Ishikawa (cell line): ENCODE measurements around the gene OGN.

Source experiments
- CEBPB ChIP-seq: IDR thresholded peaks from 2 replicates; pipeline ENCODE4 v1.6.1; 2012
- CREB1 ChIP-seq: IDR thresholded peaks from 2 replicates; pipeline ENCODE4 v1.6.1; 2012; ENCODE audit warnings: low read depth
- EGR1 ChIP-seq: IDR thresholded peaks from 2 replicates; pipeline ENCODE4 v1.6.1; 2012
- EP300 ChIP-seq: IDR thresholded peaks from 2 replicates; pipeline ENCODE4 v1.6.1; 2012; ENCODE audit warnings: borderline replicate concordance
- FOXM1 ChIP-seq: IDR thresholded peaks from 2 replicates; pipeline ENCODE4 v1.6.1; 2012; ENCODE audit warnings: low read depth, borderline replicate concordance
- NFIC ChIP-seq: IDR thresholded peaks from 2 replicates; pipeline ENCODE4 v1.6.1; 2012
- RAD21 ChIP-seq: IDR thresholded peaks from 2 replicates; pipeline ENCODE4 v1.6.1; 2012; ENCODE audit warnings: low read depth
- TAF1 ChIP-seq: IDR thresholded peaks from 2 replicates; pipeline ENCODE4 v1.6.1; 2012; ENCODE audit warnings: low read depth, mild to moderate bottlenecking
- TCF12 ChIP-seq: IDR thresholded peaks from 2 replicates; pipeline ENCODE4 v1.6.1; 2012; ENCODE audit warnings: low read depth
- TEAD4 ChIP-seq: IDR thresholded peaks from 2 replicates; pipeline ENCODE4 v1.6.1; 2012
- YY1 ChIP-seq: IDR thresholded peaks from 2 replicates; pipeline ENCODE4 v1.6.1; 2012; ENCODE audit warnings: low read depth
- ZBTB7A ChIP-seq: IDR thresholded peaks from 2 replicates; pipeline ENCODE4 v1.6.1; 2012; ENCODE audit warnings: low read depth
- TF ChIP-seq, protein P1 (sequence below): IDR thresholded peaks from 2 replicates; pipeline ENCODE4 v1.6.1; 2012
- TF ChIP-seq, protein P2 (sequence below): IDR thresholded peaks from 2 replicates; pipeline ENCODE4 v1.6.1; 2012; ENCODE audit warnings: low read depth, mild to moderate bottlenecking
- TF ChIP-seq, protein P3 (sequence below): IDR thresholded peaks from 2 replicates; pipeline ENCODE4 v1.6.1; 2012

Gene OGN

DNA sequence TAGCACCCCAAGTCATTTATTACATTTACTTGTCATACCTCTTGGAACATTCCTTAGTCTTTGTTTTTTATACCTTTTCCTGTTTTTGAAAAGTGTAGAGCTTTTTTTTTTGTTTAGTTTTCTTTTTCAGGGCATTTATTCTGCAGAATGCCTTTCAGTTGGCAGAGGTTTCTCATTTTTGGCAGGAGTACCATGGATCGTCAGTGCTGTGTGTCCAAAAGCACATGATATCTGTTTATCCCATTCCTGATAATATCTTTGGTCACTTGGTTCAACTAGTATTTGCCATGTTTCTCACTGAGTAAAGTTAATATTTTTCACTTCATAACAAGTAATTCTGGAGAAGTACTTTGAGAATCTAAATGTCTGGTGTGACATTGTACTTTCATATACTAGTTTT is 10.7 kb downstream of the OGN start:
- TF ChIP-seq EGR1, result no peak
- no peak for TF ChIP-seq FOXM1
- no peak for TF ChIP-seq EP300
- TF ChIP-seq NFIC, result no peak
- TF ChIP-seq, protein P1, sequence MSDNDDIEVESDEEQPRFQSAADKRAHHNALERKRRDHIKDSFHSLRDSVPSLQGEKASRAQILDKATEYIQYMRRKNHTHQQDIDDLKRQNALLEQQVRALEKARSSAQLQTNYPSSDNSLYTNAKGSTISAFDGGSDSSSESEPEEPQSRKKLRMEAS, result no peak
- TF ChIP-seq, protein P2, sequence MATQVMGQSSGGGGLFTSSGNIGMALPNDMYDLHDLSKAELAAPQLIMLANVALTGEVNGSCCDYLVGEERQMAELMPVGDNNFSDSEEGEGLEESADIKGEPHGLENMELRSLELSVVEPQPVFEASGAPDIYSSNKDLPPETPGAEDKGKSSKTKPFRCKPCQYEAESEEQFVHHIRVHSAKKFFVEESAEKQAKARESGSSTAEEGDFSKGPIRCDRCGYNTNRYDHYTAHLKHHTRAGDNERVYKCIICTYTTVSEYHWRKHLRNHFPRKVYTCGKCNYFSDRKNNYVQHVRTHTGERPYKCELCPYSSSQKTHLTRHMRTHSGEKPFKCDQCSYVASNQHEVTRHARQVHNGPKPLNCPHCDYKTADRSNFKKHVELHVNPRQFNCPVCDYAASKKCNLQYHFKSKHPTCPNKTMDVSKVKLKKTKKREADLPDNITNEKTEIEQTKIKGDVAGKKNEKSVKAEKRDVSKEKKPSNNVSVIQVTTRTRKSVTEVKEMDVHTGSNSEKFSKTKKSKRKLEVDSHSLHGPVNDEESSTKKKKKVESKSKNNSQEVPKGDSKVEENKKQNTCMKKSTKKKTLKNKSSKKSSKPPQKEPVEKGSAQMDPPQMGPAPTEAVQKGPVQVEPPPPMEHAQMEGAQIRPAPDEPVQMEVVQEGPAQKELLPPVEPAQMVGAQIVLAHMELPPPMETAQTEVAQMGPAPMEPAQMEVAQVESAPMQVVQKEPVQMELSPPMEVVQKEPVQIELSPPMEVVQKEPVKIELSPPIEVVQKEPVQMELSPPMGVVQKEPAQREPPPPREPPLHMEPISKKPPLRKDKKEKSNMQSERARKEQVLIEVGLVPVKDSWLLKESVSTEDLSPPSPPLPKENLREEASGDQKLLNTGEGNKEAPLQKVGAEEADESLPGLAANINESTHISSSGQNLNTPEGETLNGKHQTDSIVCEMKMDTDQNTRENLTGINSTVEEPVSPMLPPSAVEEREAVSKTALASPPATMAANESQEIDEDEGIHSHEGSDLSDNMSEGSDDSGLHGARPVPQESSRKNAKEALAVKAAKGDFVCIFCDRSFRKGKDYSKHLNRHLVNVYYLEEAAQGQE, result no peak
- TF ChIP-seq RAD21, result no peak
- TF ChIP-seq CEBPB, result no peak
- no peak for TF ChIP-seq YY1
- no peak for TF ChIP-seq TAF1
- no peak for TF ChIP-seq CREB1
- TF ChIP-seq TEAD4, result no peak
- TF ChIP-seq, protein P3, sequence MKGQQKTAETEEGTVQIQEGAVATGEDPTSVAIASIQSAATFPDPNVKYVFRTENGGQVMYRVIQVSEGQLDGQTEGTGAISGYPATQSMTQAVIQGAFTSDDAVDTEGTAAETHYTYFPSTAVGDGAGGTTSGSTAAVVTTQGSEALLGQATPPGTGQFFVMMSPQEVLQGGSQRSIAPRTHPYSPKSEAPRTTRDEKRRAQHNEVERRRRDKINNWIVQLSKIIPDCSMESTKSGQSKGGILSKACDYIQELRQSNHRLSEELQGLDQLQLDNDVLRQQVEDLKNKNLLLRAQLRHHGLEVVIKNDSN, result no peak

DNA sequence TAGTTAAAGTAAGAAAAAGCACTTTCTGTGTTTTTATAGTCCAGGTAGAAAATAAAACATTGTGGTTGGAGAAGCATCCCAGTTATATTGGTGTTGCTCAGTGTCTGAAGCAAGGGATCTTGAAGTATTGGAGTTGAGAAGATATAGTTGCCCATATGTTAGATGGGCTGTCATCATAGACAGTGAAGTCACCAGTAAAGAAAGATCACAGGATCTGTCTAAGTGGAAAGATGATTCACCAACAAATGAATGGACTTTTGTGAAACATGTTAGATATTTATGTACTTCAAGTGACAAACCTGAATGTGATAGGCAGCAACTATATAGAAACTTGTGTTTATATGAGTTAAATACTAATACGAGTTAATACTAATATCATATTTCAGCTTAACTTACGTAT is 11.7 kb downstream of the OGN start:
- TF ChIP-seq TEAD4 (no peak), CREB1 (no peak), RAD21 (no peak), EGR1 (no peak), ZBTB7A (no peak), FOXM1 (no peak), TCF12 (no peak), EP300 (no peak), CEBPB (no peak), TAF1 (no peak), NFIC (no peak)
- TF ChIP-seq, protein P1, result no peak
- TF ChIP-seq, protein P3, result no peak

DNA sequence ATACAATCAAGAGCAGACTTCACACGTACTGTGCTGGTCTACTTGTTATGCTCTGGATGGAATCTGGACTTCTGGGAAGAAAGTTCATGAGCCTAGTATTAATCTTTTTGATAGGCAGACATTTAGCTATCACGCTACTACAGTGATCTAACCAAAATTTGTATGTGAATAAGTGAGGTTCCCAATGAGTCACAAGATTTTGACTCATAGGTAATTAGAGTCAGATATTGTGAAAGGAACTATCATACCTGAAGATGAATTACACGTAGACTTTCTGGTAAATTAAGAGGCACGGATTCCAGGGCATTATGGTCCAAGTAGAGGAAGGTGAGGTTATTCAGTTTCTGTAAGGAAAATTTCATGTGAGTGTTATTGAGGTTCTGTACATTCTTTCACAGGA is 18.4 kb downstream of the OGN start:
- TF ChIP-seq TAF1, result no peak
- no peak for TF ChIP-seq TCF12
- TF ChIP-seq, protein P1, result no peak
- TF ChIP-seq EGR1, result no peak
- TF ChIP-seq, protein P2, result no peak
- TF ChIP-seq NFIC, result no peak
- no peak for TF ChIP-seq ZBTB7A

DNA sequence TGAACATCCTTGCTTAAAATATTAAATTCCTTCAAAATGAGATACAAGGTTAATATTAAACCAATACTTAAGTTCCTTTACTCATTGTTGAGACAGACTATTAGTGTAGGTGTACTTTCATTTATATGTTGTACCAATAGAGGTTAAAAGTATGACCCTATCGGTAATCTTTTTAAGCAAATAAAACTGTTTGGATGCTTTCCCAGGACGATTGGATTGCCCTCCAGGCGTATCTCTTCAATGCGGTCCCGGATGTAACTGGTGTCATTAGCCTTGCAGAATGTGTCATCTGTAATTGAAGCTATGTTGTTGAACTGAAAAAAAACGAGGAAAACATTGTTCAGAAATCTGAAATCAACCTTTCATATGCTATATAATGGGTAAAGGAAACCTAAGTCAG is 18.9 kb downstream of the OGN start:
- TF ChIP-seq NFIC, result no peak
- TF ChIP-seq FOXM1, result no peak
- TF ChIP-seq EGR1, result no peak
- TF ChIP-seq, protein P3, result no peak
- TF ChIP-seq YY1, result no peak
- TF ChIP-seq EP300, result no peak
- no peak for TF ChIP-seq ZBTB7A
- TF ChIP-seq CREB1, result no peak
- TF ChIP-seq, protein P2, result no peak
- TF ChIP-seq TEAD4, result no peak
- TF ChIP-seq, protein P1, result no peak
- TF ChIP-seq TAF1, result no peak
- TF ChIP-seq TCF12, result no peak
- TF ChIP-seq CEBPB, result no peak
- no peak for TF ChIP-seq RAD21
